GM20000 (cell line): ENCODE data around the gene MTERF2.

Experiments used
- DNase-seq: peaks from one replicate; pipeline ENCODE4 v3.0.0; 2012; ENCODE audit warnings: low spot score
- TF ChIP-seq, protein P1 (sequence below): IDR thresholded peaks from 2 replicates; pipeline ENCODE4 v1.5.1; 2012; ENCODE audit warnings: mild to moderate bottlenecking, control low read depth; ENCODE audit errors: extremely low read depth, missing control alignments

The MTERF2 gene

DNA sequence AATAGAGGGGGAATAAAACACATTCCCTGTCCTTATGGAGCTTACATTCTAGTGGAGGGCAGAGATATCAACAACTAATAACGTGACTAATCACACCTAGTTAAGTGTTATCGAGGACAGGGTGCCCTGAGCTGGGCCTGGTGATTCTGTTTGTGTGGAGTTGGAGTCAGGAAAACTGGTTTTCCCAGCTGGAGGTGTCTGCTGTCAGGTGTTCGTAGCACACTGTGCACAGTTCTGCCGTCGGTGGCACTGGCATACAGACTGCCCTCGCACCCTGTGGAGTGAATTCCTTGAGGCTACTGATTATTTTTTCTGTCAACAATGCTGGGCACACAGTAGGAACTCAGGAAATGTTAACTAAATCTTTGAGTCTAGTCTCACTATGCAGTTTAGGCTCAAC, 900 bp upstream of the MTERF2 start:
- no peak for DNase-seq

DNA sequence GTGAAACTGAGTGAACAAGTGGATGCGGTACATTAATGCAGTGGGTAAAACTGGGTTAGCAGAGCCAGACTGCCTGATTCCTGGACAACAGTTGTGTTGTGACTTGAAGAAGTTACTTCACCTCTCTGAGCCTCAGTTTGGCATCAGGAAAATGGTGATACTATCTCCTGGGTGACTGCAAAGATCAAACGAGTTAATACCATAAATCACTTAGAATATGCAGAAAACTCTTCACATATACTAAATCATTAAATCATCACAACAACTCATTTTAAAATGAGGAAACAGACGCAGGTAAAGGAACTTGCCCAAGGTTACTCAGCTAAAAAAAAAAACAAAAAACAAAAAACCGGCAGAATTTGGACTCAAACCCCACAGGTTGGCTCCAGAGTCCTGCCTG, 811 bp downstream of the MTERF2 start:
- no peak for DNase-seq
- TF ChIP-seq, protein P1, sequence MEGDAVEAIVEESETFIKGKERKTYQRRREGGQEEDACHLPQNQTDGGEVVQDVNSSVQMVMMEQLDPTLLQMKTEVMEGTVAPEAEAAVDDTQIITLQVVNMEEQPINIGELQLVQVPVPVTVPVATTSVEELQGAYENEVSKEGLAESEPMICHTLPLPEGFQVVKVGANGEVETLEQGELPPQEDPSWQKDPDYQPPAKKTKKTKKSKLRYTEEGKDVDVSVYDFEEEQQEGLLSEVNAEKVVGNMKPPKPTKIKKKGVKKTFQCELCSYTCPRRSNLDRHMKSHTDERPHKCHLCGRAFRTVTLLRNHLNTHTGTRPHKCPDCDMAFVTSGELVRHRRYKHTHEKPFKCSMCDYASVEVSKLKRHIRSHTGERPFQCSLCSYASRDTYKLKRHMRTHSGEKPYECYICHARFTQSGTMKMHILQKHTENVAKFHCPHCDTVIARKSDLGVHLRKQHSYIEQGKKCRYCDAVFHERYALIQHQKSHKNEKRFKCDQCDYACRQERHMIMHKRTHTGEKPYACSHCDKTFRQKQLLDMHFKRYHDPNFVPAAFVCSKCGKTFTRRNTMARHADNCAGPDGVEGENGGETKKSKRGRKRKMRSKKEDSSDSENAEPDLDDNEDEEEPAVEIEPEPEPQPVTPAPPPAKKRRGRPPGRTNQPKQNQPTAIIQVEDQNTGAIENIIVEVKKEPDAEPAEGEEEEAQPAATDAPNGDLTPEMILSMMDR = no peak

More for the DNA sequence above, 900 bp upstream of the MTERF2 start:
- TF ChIP-seq, protein P1 = no peak

DNA sequence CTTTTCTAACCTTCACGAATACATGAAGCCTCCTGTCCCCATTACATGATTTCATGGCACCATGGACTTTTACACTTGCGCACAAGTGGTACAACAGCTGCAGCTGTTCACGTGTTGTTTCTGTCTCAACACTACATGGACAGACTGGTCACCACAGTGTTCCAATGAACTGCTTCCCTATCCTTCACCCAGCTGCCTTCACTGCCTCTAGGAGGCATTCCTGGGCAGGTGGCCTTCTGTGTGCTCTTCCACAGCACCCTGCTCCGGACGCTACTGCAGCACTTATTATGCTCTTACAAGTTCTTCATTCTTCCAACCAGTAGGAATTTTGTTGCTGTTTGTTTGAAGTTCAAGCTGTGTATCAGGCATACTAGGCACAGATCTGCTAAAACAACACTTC, 1.5 kb downstream of the MTERF2 start:
- TF ChIP-seq, protein P1 = no peak
- DNase-seq = no peak

- no peak for DNase-seq
Observed at GRCh38 chr12:106984588-106985137, 2.3 kb downstream of the MTERF2 start.

DNA sequence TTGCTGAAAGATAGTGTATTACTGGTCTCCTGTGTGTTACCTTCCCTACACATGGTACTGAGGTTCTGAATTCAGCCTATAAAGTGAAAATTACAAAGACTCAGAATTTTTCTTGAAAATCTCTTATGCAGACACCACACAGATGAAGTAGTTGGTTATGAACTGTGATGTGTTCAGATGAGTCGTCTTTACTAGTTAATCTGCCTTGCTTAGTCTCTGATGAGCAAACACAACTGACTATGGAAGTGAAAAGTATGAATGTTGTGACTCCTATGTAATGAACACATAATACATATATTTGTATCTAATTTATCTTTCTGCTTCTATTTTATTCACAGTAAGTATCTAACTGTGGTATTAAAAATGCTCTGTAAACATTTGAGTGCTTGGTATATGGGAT, 4.7 kb downstream of the MTERF2 start:
- no peak for DNase-seq
- TF ChIP-seq, protein P1 = no peak

More at GRCh38 chr12:106984588-106985137, 2.3 kb downstream of the MTERF2 start:
- TF ChIP-seq, protein P1 = no peak

- DNase-seq = no peak
- TF ChIP-seq, protein P1 = no peak
Observed at GRCh38 chr12:106981788-106982187, 5.2 kb downstream of the MTERF2 start.

GRCh38 chr12:106980944-106981343, 6.0 kb downstream of the MTERF2 start:
- no peak for DNase-seq
- TF ChIP-seq, protein P1 = no peak
